Spleen (tissue), 7 donors: Measurements from ENCODE around the gene ZNF540.
"Not testable (repeated sequence)": the region's sequence is repeated elsewhere in the genome, so short reads cannot be mapped to it uniquely, and the experiment has no call there.

Experiments
- POLR2A ChIP-seq, 3 donors: fragments of 450-650 bp; IDR thresholded peaks; one replicate each; pipeline ENCODE4 v1.5.1; 2017; ENCODE audit warnings: antibody characterized with exemption in 3 of 3, mild to moderate bottlenecking in 1 of 3
- POLR2AphosphoS5 ChIP-seq, 3 donors: sonication (generic); formaldehyde crosslinking; IDR thresholded peaks; one replicate each; pipeline ENCODE4 v1.5.1; 2017; ENCODE audit warnings: antibody characterized with exemption in 3 of 3
- TF ChIP-seq, protein P1 (sequence below), 11 experiments: fragments of 200-600 bp in 7 of 11; fragments of 450-650 bp in 4 of 11; sonication (generic) in 4 of 11; IDR thresholded peaks in 8 of 11; conservative IDR thresholded peaks in 3 of 11; 1 replicate in 7 of 11; 2 replicates in 4 of 11; pipeline versions ENCODE4 v1.4.0 to v1.8.0; 2016 to 2021; ENCODE audit warnings: antibody characterized with exemption in 11 of 11, inconsistent platforms in 4 of 11, mild to moderate bottlenecking in 1 of 11
- donor health status: DM: no; HTN: no; CAD: no; lungs with moderate emphysema.
- donor health status: DM: no; HTN: no; CAD: no.
- donor health status: DM: no; HTN: no; CAD: no.

DNA sequence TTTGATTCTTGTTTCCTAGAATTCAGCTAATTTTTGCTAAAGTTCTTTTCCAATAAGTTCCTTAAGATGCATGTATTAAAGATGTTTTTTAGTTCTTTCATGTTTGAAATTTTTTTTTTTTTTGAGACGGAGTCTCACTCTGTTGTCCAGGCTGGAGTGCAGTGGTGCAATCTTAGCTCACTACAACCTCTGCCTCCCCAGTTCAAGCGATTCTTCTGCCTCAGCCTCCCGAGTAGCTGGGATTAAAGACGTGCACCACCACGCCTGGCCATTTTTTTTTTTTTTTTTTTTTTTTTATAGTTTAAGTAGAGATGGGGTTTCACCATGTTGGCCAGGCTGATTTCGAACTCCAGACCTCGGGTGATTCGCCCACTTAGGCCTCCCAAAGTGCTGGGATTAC lies 62.5 kb downstream of the ZNF540 start:
- TF ChIP-seq, protein P1, sequence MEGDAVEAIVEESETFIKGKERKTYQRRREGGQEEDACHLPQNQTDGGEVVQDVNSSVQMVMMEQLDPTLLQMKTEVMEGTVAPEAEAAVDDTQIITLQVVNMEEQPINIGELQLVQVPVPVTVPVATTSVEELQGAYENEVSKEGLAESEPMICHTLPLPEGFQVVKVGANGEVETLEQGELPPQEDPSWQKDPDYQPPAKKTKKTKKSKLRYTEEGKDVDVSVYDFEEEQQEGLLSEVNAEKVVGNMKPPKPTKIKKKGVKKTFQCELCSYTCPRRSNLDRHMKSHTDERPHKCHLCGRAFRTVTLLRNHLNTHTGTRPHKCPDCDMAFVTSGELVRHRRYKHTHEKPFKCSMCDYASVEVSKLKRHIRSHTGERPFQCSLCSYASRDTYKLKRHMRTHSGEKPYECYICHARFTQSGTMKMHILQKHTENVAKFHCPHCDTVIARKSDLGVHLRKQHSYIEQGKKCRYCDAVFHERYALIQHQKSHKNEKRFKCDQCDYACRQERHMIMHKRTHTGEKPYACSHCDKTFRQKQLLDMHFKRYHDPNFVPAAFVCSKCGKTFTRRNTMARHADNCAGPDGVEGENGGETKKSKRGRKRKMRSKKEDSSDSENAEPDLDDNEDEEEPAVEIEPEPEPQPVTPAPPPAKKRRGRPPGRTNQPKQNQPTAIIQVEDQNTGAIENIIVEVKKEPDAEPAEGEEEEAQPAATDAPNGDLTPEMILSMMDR (IDR thresholded peaks at IDR 0.05 in 8 of 11, conservative IDR thresholded peaks at IDR 0.05 in 3 of 11): not testable (repeated sequence)
- not testable (repeated sequence) for TF ChIP-seq POLR2AphosphoS5, POLR2A (IDR thresholded peaks at IDR 0.05)
